Stimulated activated CD8-positive, alpha-beta memory T cell treated with anti-CD3 and anti-CD28 coated beads, Interleukin-15, amount 100 ng/mL, for 48 hours (primary cell): ENCODE results near the gene CKLF.
"Not testable (repeated sequence)": the region's sequence is repeated elsewhere in the genome, so short reads cannot be mapped to it uniquely, and the experiment has no call there.

Source experiments
- DNase-seq, 2 donors: peaks; one replicate each; pipeline ENCODE4 v3.0.0-alpha.2; 2020; ENCODE audit warnings: low read depth in 2 of 2

CKLF gene

GRCh38 chr16:66542396-66542795 lies 10.0 kb upstream of the CKLF start:
- no peak for DNase-seq

GRCh38 chr16:66543541-66543940 lies 8.8 kb upstream of the CKLF start:
- DNase-seq: no peak

GRCh38 chr16:66544016-66544757 lies 8.2 kb upstream of the CKLF start:
- no peak for DNase-seq

- no peak for DNase-seq
Measured at GRCh38 chr16:66547101-66547989, 5.0 kb upstream of the CKLF start.

- DNase-seq: no peak
Measured at GRCh38 chr16:66548068-66548467, 4.3 kb upstream of the CKLF start.

GRCh38 chr16:66548868-66549267 lies 3.5 kb upstream of the CKLF start:
- DNase-seq: no peak

- peak; percentile 68 to 73 for DNase-seq
Measured at GRCh38 chr16:66549284-66550131, 2.9 kb upstream of the CKLF start, which contains the start of gene TK2. Gene TK2, minus strand, starts transcription at chr16:66550122. Its CDS starts 61 bp downstream, at chr16:66550061.

GRCh38 chr16:66551348-66551759 lies 1.0 kb upstream of the CKLF start:
- peak; percentile 51 to 55 for DNase-seq

- DNase-seq: no peak
Measured at GRCh38 chr16:66551788-66552285, 539 bp upstream of the CKLF start.

GRCh38 chr16:66553223-66553622 lies 847 bp downstream of the CKLF start:
- DNase-seq: no peak

- DNase-seq: no peak
Measured at GRCh38 chr16:66554021-66554420, 1.6 kb downstream of the CKLF start.

GRCh38 chr16:66554495-66554894 lies 2.1 kb downstream of the CKLF start:
- no peak for DNase-seq

GRCh38 chr16:66560107-66560506 lies 7.7 kb downstream of the CKLF start:
- no peak for DNase-seq

- no peak for DNase-seq
Measured at GRCh38 chr16:66561381-66562080, 9.2 kb downstream of the CKLF start.

- no peak for DNase-seq
Measured at GRCh38 chr16:66562409-66562808, 10.0 kb downstream of the CKLF start.

GRCh38 chr16:66562986-66563385 lies 10.6 kb downstream of the CKLF start:
- DNase-seq: no peak

- DNase-seq: no peak
Measured at GRCh38 chr16:66563574-66564334, 11.4 kb downstream of the CKLF start.

GRCh38 chr16:66566051-66566901 lies 13.9 kb downstream of the CKLF start, which contains the start of gene CMTM1:
Gene CMTM1, plus strand, starts transcription at chr16:66566439. Its CDS starts 75 bp downstream, at chr16:66566514.
- DNase-seq: no peak

GRCh38 chr16:66567270-66567669 lies 14.9 kb downstream of the CKLF start:
- DNase-seq: not testable (repeated sequence)
